Neural cell (in vitro differentiated cells): ENCODE data around the gene MTHFD1L. TPM values are rescaled to one million over a fixed set of nuclear protein-coding genes. Genes with fewer than 3 reads are reported as not detected.

Experiments
- H2AFZ ChIP-seq: fragments of 200-600, 300-800 bp; sonication (generic), shearing (Covaris generic); 2 replicates; pipeline ENCODE4 v1.6.0; 2014; ENCODE audit warnings: low read depth, mild to moderate bottlenecking, antibody characterized with exemption, low read length, moderate library complexity
- H3F3A ChIP-seq: fragments of 200-600 bp; shearing (Covaris generic); 2 replicates; pipeline ENCODE4 v1.6.1; 2016; ENCODE audit warnings: mild to moderate bottlenecking, moderate library complexity, mixed read lengths, antibody characterized with exemption, low read length; ENCODE audit not compliant: insufficient read depth, poor library complexity, severe bottlenecking
- H3K27ac ChIP-seq: fragments of 200-600, 300-800 bp; sonication (generic), shearing (Covaris generic); 2 replicates; pipeline ENCODE4 v1.5.1; 2014; ENCODE audit warnings: mild to moderate bottlenecking, low read length, moderate library complexity
- H3K27me3 ChIP-seq: fragments of 300-800, 200-600 bp; sonication (generic), shearing (Covaris generic); 2 replicates; pipeline ENCODE4 v1.6.0; 2014; ENCODE audit warnings: mild to moderate bottlenecking, low read depth, low read length, moderate library complexity; ENCODE audit not compliant: insufficient read depth
- H3K36me3 ChIP-seq: fragments of 300-800, 200-600 bp; sonication (generic), shearing (Covaris generic); 2 replicates; pipeline ENCODE4 v1.5.1; 2014; ENCODE audit warnings: mild to moderate bottlenecking, antibody characterized with exemption, low read length, moderate library complexity; ENCODE audit not compliant: insufficient read depth
- H3K4me2 ChIP-seq: fragments of 300-800, 200-600 bp; sonication (generic), shearing (Covaris generic); 2 replicates; pipeline ENCODE4 v1.6.0; 2014; ENCODE audit warnings: mild to moderate bottlenecking, low read length
- H3K4me3 ChIP-seq: fragments of 300-800, 200-600 bp; sonication (generic), shearing (Covaris generic); 2 replicates; pipeline ENCODE4 v1.5.1; 2014; ENCODE audit warnings: mild to moderate bottlenecking, low read length, moderate library complexity
- H3K79me2 ChIP-seq: fragments of 200-600 bp; shearing (Covaris generic); replicated peaks from 2 replicates; pipeline ENCODE4 v1.6.0; 2014; ENCODE audit warnings: mild to moderate bottlenecking, low read length, moderate library complexity; ENCODE audit not compliant: insufficient read depth
- H3K9ac ChIP-seq: fragments of 300-800, 200-600 bp; sonication (generic), shearing (Covaris generic); 2 replicates; pipeline ENCODE4 v1.6.1; 2016; ENCODE audit warnings: mild to moderate bottlenecking, low read length, mixed read lengths
- H3K9me2 ChIP-seq: fragments of 200-600 bp; shearing (Covaris generic); 2 replicates; pipeline ENCODE4 v1.6.1; 2016; ENCODE audit warnings: mild to moderate bottlenecking, low read length, mixed read lengths; ENCODE audit not compliant: insufficient read depth
- H3K9me3 ChIP-seq: fragments of 200-600, 300-800 bp; sonication (generic), shearing (Covaris generic); 2 replicates; pipeline ENCODE4 v1.6.1; 2016; ENCODE audit warnings: mild to moderate bottlenecking, mixed run types, low read length, moderate library complexity, mixed read lengths
- H4K20me1 ChIP-seq: fragments of 200-600 bp; shearing (Covaris generic); 2 replicates; pipeline ENCODE4 v1.6.1; 2016; ENCODE audit warnings: mild to moderate bottlenecking, mixed run types; ENCODE audit not compliant: insufficient read depth
- EP300 ChIP-seq: fragments of 450-650 bp; conservative IDR thresholded peaks from 2 replicates; pipeline ENCODE4 v1.6.1; 2014; ENCODE audit warnings: antibody characterized with exemption, mild to moderate bottlenecking, moderate library complexity; ENCODE audit not compliant: poor library complexity, severe bottlenecking
- EZH2 ChIP-seq: fragments of 200-600, 300-800 bp; shearing (Covaris generic), sonication (generic); IDR thresholded peaks from 2 replicates; pipeline ENCODE4 v1.6.1; 2014; ENCODE audit warnings: antibody characterized with exemption, low read length, borderline replicate concordance, mild to moderate bottlenecking; ENCODE audit not compliant: insufficient read depth, poor library complexity, severe bottlenecking
- MXI1 ChIP-seq: fragments of 450-650 bp; conservative IDR thresholded peaks from 2 replicates; pipeline ENCODE4 v1.6.1; 2014; ENCODE audit warnings: antibody characterized with exemption, mild to moderate bottlenecking; ENCODE audit not compliant: poor library complexity, severe bottlenecking
- POLR2AphosphoS5 ChIP-seq: IDR thresholded peaks from 2 replicates; pipeline ENCODE4 v1.6.1; 2012
- RAD21 ChIP-seq: fragments of 450-650 bp; conservative IDR thresholded peaks from 2 replicates; pipeline ENCODE4 v1.6.1; 2014; ENCODE audit warnings: antibody characterized with exemption, mild to moderate bottlenecking, moderate library complexity
- SMC3 ChIP-seq: fragments of 450-650 bp; conservative IDR thresholded peaks from 2 replicates; pipeline ENCODE4 v1.6.1; 2014; ENCODE audit warnings: antibody characterized with exemption, mild to moderate bottlenecking, moderate library complexity; ENCODE audit not compliant: poor library complexity
- TAF1 ChIP-seq: IDR thresholded peaks from 2 replicates; pipeline ENCODE4 v1.6.1; 2012; ENCODE audit warnings: low read depth
- polyA plus RNA-seq: library from polyadenylated mRNA; depleted of rRNA; stranded (reverse); fragments of >200 nt; gene quantifications from 2 replicates; pipeline ENCODE4 v1.2.3, GENCODE V29; 2014
- TF ChIP-seq, protein P1 (sequence below): IDR thresholded peaks from 2 replicates; pipeline ENCODE4 v1.6.1; 2012; ENCODE audit warnings: borderline replicate concordance
- TF ChIP-seq, protein P2 (sequence below): fragments of 450-650 bp; IDR thresholded peaks from 2 replicates; pipeline ENCODE4 v1.5.1; 2014; ENCODE audit warnings: antibody characterized with exemption, mild to moderate bottlenecking, moderate library complexity; ENCODE audit not compliant: poor library complexity, severe bottlenecking

Gene MTHFD1L
- polyA plus RNA-seq, 1 donor from 2014 or later, result 6.3 TPM

DNA sequence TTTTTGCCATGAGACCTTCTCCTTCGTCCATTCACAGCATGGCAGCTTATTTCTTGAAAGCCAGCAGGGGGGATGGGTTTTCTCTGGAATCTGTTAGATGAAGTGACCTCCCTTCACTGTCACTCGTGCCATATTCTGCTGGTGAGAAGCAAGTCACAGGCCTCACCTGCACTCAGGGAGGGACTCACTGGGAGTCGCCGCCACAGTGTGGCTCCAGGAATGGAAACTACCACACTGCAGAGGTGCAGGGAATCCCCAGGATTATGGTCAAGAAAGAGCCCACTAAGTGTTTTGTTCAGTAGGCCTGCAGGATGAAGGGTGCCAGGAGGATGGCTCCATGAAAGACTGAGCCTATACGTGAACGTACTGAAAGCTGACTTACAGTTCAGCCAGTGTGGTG is 213.2 kb downstream of the MTHFD1L start:
- H4K20me1 ChIP-seq, result no peaks in the 10 kb centered on the region
- no peaks in the 10 kb centered on the region for H3K27me3 ChIP-seq
- TF ChIP-seq EP300, result no peak
- TF ChIP-seq, protein P1, sequence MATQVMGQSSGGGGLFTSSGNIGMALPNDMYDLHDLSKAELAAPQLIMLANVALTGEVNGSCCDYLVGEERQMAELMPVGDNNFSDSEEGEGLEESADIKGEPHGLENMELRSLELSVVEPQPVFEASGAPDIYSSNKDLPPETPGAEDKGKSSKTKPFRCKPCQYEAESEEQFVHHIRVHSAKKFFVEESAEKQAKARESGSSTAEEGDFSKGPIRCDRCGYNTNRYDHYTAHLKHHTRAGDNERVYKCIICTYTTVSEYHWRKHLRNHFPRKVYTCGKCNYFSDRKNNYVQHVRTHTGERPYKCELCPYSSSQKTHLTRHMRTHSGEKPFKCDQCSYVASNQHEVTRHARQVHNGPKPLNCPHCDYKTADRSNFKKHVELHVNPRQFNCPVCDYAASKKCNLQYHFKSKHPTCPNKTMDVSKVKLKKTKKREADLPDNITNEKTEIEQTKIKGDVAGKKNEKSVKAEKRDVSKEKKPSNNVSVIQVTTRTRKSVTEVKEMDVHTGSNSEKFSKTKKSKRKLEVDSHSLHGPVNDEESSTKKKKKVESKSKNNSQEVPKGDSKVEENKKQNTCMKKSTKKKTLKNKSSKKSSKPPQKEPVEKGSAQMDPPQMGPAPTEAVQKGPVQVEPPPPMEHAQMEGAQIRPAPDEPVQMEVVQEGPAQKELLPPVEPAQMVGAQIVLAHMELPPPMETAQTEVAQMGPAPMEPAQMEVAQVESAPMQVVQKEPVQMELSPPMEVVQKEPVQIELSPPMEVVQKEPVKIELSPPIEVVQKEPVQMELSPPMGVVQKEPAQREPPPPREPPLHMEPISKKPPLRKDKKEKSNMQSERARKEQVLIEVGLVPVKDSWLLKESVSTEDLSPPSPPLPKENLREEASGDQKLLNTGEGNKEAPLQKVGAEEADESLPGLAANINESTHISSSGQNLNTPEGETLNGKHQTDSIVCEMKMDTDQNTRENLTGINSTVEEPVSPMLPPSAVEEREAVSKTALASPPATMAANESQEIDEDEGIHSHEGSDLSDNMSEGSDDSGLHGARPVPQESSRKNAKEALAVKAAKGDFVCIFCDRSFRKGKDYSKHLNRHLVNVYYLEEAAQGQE, result no peak
- TF ChIP-seq RAD21, result no peak
- TF ChIP-seq EZH2, result no peak
- TF ChIP-seq TAF1, result no peak
- TF ChIP-seq POLR2AphosphoS5, result no peak
- no peak for TF ChIP-seq SMC3
- TF ChIP-seq, protein P2, sequence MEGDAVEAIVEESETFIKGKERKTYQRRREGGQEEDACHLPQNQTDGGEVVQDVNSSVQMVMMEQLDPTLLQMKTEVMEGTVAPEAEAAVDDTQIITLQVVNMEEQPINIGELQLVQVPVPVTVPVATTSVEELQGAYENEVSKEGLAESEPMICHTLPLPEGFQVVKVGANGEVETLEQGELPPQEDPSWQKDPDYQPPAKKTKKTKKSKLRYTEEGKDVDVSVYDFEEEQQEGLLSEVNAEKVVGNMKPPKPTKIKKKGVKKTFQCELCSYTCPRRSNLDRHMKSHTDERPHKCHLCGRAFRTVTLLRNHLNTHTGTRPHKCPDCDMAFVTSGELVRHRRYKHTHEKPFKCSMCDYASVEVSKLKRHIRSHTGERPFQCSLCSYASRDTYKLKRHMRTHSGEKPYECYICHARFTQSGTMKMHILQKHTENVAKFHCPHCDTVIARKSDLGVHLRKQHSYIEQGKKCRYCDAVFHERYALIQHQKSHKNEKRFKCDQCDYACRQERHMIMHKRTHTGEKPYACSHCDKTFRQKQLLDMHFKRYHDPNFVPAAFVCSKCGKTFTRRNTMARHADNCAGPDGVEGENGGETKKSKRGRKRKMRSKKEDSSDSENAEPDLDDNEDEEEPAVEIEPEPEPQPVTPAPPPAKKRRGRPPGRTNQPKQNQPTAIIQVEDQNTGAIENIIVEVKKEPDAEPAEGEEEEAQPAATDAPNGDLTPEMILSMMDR, result no peak
- no peak for TF ChIP-seq MXI1
- H3F3A ChIP-seq, result no peaks in the 10 kb centered on the region
- no peak overlapping the region for H2AFZ ChIP-seq
- no peak overlapping the region for H3K9ac ChIP-seq
- H3K27ac ChIP-seq, result no peak overlapping the region
- no peak overlapping the region for H3K4me2 ChIP-seq
- no peaks in the 10 kb centered on the region for H3K36me3 ChIP-seq
- H3K9me2 ChIP-seq, result no peaks in the 10 kb centered on the region
- no peaks in the 10 kb centered on the region for H3K79me2 ChIP-seq
- no peak overlapping the region for H3K4me3 ChIP-seq
- no peaks in the 10 kb centered on the region for H3K9me3 ChIP-seq

DNA sequence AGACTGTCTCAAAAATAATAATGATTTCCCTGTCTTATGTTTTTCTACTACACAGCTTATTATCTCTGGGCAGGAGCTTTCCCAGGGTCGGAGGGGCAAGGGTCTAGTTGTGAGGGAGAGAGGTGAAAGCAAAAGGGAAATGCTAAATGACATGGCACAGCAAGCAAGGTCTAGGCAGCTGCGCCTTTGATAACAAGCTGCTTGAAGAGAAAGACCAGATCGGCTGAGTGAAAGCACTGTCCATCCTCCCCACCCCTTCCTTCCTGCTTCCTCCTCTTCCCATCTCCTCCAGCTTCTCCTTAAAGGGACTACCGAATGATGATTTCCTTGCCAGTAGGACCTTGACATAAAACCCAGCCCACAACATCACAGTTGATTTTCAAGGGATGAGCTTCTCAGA is 216.2 kb downstream of the MTHFD1L start:
- Histone ChIP-seq H3K9me2 (no peaks in the 10 kb centered on the region), H3K4me2 (no peak overlapping the region), H3K4me3 (no peak overlapping the region), H2AFZ (no peak overlapping the region), H3F3A (no peaks in the 10 kb centered on the region), H3K79me2 (no peaks in the 10 kb centered on the region), H3K27me3 (no peaks in the 10 kb centered on the region), H3K9me3 (no peaks in the 10 kb centered on the region), H3K36me3 (no peaks in the 10 kb centered on the region), H3K27ac (no peak overlapping the region), H3K9ac (no peak overlapping the region), H4K20me1 (no peaks in the 10 kb centered on the region)
- TF ChIP-seq TAF1, result no peak
- no peak for TF ChIP-seq MXI1
- TF ChIP-seq RAD21, result no peak
- TF ChIP-seq, protein P2, result no peak
- TF ChIP-seq POLR2AphosphoS5, result no peak
- TF ChIP-seq, protein P1, result no peak
- no peak for TF ChIP-seq EZH2
- no peak for TF ChIP-seq EP300
- TF ChIP-seq SMC3, result no peak
